Keratinocyte (primary cell): ENCODE results near the gene NGEF. TPM values are rescaled to one million over a fixed set of nuclear protein-coding genes. Genes with fewer than 3 reads are reported as not detected.

Source experiments
- DNase-seq: peaks from one replicate; pipeline ENCODE4 v3.0.0-alpha.2; 2011; ENCODE audit warnings: low read depth, missing footprints, low spot score
- FAIRE-seq: peaks from 2 replicates; lab custom pipeline; 2011; peaks lifted over from hg19 to GRCh38; lab: Jason Lieb, UNC
- H2AFZ ChIP-seq: 2 replicates; pipeline ENCODE4 v1.6.0; 2012; ENCODE audit warnings: low read length, control low read depth, inconsistent platforms; ENCODE audit not compliant: control insufficient read depth
- H3K27ac ChIP-seq: 2 replicates; pipeline ENCODE4 v1.5.1; 2011; ENCODE audit warnings: low read length; ENCODE audit not compliant: control insufficient read depth, insufficient read depth
- H3K27me3 ChIP-seq: 3 replicates; pipeline ENCODE4 v1.6.0; 2011; ENCODE audit warnings: low read length; ENCODE audit not compliant: control insufficient read depth, insufficient read depth; ENCODE audit errors: extremely low read depth
- H3K36me3 ChIP-seq, 2 experiments: 2 replicates in 1 of 2; 3 replicates in 1 of 2; pipeline ENCODE4 v1.5.1; 2011; ENCODE audit warnings: low read length in 2 of 2, mild to moderate bottlenecking in 1 of 2; ENCODE audit not compliant: control insufficient read depth in 2 of 2, insufficient read depth in 2 of 2; ENCODE audit errors: extremely low read depth in 1 of 2
- H3K4me1 ChIP-seq: 3 replicates; pipeline ENCODE4 v1.5.1; 2011; ENCODE audit warnings: low read length; ENCODE audit not compliant: control insufficient read depth, insufficient read depth; ENCODE audit errors: extremely low read depth
- H3K4me2 ChIP-seq: 3 replicates; pipeline ENCODE4 v1.6.0; 2011; ENCODE audit warnings: low read depth, low read length; ENCODE audit not compliant: control insufficient read depth, insufficient read depth; ENCODE audit errors: extremely low read depth
- H3K4me3 ChIP-seq, 3 experiments: fragments of 200-600 bp in 1 of 3; sonication (generic) in 1 of 3; 2 replicates in 2 of 3; 3 replicates in 1 of 3; pipeline ENCODE4 v1.5.1; 2011 to 2016; ENCODE audit warnings: low read length in 3 of 3, mild to moderate bottlenecking in 3 of 3, control low read depth in 2 of 3, inconsistent platforms in 1 of 3, low read depth in 1 of 3, mixed read lengths in 1 of 3, mixed run types in 1 of 3, moderate library complexity in 1 of 3; ENCODE audit not compliant: control insufficient read depth in 2 of 3, insufficient read depth in 2 of 3; ENCODE audit errors: extremely low read depth in 1 of 3
- H3K79me2 ChIP-seq: 2 replicates; pipeline ENCODE4 v1.6.0; 2012; ENCODE audit warnings: low read length; ENCODE audit not compliant: control insufficient read depth, insufficient read depth
- H3K9ac ChIP-seq: 3 replicates; pipeline ENCODE4 v1.6.0; 2011; ENCODE audit warnings: low read length; ENCODE audit not compliant: control insufficient read depth, insufficient read depth; ENCODE audit errors: extremely low read depth
- H3K9me1 ChIP-seq: 3 replicates; pipeline ENCODE4 v1.6.0; 2011; ENCODE audit warnings: low read length; ENCODE audit not compliant: control insufficient read depth, insufficient read depth; ENCODE audit errors: extremely low read depth
- H3K9me3 ChIP-seq: 2 replicates; pipeline ENCODE4 v1.5.1; 2012; ENCODE audit warnings: low read depth, low read length; ENCODE audit not compliant: control insufficient read depth
- H4K20me1 ChIP-seq: 3 replicates; pipeline ENCODE4 v1.6.0; 2011; ENCODE audit warnings: low read length; ENCODE audit not compliant: control insufficient read depth, insufficient read depth; ENCODE audit errors: extremely low read depth
- EZH2 ChIP-seq: IDR thresholded peaks from one replicate; pipeline ENCODE4 v1.6.1; 2012; ENCODE audit warnings: inconsistent platforms, mild to moderate bottlenecking, low read length, moderate library complexity
- dilution Hi-C: fragments of 300-500 bp; cut with MboI; formaldehyde crosslinking; loops from one replicate; pipeline ENCODE4 v1.7.0; 2020; ENCODE audit warnings: low sequenced_read_pairs; ENCODE audit not compliant: extremely low pct_ligation_motif_present
- polyA plus RNA-seq, 5 experiments: library from polyadenylated mRNA; depleted of rRNA in 3 of 5; stranded (reverse) in 3 of 5; stranded (forward) in 1 of 5; unstranded in 1 of 5; fragments of >200 nt; gene quantifications; 1 replicate in 1 of 5; 2 replicates in 3 of 5; 3 replicates in 1 of 5; pipeline versions ENCODE4 v1.2.1 to v1.2.3, GENCODE V29; 2011 to 2012; ENCODE audit warnings: missing spikeins in 2 of 5, low read depth in 1 of 5, low replicate concordance in 1 of 5
- TF ChIP-seq, protein P1 (sequence below), 3 experiments: IDR thresholded peaks in 1 of 3; conservative IDR thresholded peaks in 1 of 3; optimal IDR thresholded peaks in 1 of 3; 2 replicates in 2 of 3; 3 replicates in 1 of 3; pipeline versions ENCODE3 to v1.5.1; 2011; ENCODE audit warnings: low read length in 3 of 3, mild to moderate bottlenecking in 3 of 3, moderate library complexity in 2 of 3, control low read depth in 1 of 3, inconsistent platforms in 1 of 3; ENCODE audit not compliant: insufficient read depth in 2 of 3; ENCODE audit errors: extremely low read depth in 1 of 3

NGEF gene
- polyA plus RNA-seq, 1 donor (not counting 4 experiments of a cell fraction or from before 2014, with no cell fraction given) = 0.17 TPM

DNA sequence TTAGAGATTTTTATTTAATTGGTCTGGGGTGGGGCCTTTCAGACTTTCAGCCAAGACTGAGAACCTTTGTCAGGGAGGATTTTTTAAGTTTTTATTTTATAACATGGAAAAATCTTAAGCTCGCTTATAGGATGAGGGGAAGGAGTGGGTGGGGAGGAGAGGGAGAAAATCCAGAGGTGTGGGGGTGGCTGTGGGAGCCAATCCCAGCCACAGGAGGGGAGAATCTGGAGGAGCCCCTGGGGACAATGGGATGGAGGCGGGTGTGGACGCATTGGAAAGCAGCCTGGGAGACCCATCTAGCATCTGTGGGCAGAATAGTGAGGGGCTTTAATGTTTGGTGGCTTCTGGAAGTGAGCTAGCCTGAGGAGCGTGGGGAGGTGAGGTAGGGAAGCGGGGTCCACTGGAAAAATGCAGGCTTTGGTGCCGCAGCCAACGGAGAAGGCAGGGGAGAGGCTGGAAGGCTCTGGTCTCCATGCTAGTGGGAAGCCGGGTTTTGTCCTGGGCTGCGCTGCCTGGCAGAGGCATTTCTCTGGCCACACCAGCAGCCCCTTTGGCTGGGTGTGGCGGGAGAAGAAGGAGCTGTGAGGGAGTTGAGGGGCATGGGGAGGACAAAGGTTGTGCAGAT lies 35.6 kb upstream of the NGEF start:
- no peak overlapping the region for H3K4me3 ChIP-seq
- FAIRE-seq = no peak
- dilution Hi-C loops = no loop called here
- H3K27me3 ChIP-seq = peaks cover 3% of the 10 kb centered on the region
- no peak overlapping the region for H3K27ac ChIP-seq
- no peaks in the 10 kb centered on the region for H4K20me1 ChIP-seq
- H3K4me2 ChIP-seq = no peak overlapping the region
- TF ChIP-seq EZH2 = no peak
- TF ChIP-seq, protein P1, sequence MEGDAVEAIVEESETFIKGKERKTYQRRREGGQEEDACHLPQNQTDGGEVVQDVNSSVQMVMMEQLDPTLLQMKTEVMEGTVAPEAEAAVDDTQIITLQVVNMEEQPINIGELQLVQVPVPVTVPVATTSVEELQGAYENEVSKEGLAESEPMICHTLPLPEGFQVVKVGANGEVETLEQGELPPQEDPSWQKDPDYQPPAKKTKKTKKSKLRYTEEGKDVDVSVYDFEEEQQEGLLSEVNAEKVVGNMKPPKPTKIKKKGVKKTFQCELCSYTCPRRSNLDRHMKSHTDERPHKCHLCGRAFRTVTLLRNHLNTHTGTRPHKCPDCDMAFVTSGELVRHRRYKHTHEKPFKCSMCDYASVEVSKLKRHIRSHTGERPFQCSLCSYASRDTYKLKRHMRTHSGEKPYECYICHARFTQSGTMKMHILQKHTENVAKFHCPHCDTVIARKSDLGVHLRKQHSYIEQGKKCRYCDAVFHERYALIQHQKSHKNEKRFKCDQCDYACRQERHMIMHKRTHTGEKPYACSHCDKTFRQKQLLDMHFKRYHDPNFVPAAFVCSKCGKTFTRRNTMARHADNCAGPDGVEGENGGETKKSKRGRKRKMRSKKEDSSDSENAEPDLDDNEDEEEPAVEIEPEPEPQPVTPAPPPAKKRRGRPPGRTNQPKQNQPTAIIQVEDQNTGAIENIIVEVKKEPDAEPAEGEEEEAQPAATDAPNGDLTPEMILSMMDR (optimal IDR thresholded peaks at IDR 0.05 in 1 of 3, IDR thresholded peaks at IDR 0.05 in 1 of 3, conservative IDR thresholded peaks at IDR 0.05 in 1 of 3; ENCODE audit: extremely low read depth in 1 of 3, insufficient read depth in 2 of 3, low read length in 3 of 3) = no peak
- no peak overlapping the region for H2AFZ ChIP-seq
- no peaks in the 10 kb centered on the region for H3K9me3 ChIP-seq
- DNase-seq = no peak
- no peaks in the 10 kb centered on the region for H3K9me1 ChIP-seq
- H3K4me1 ChIP-seq = peaks cover 21% of the 10 kb centered on the region
- H3K36me3 ChIP-seq = no peaks in the 10 kb centered on the region
- no peak overlapping the region for H3K9ac ChIP-seq
- H3K79me2 ChIP-seq = no peaks in the 10 kb centered on the region

GRCh38 chr2:233047667-233048066 lies 34.6 kb upstream of the NGEF start:
- FAIRE-seq = peak; percentile 34

More at GRCh38 chr2:233047667-233048066, 34.6 kb upstream of the NGEF start:
- Histone ChIP-seq H3K27ac (no peak overlapping the region), H3K4me2 (no peak overlapping the region), H3K9me3 (no peaks in the 10 kb centered on the region), H3K9ac (no peak overlapping the region), H3K27me3 (peaks cover 10% of the 10 kb centered on the region), H3K79me2 (no peaks in the 10 kb centered on the region), H3K36me3 (no peaks in the 10 kb centered on the region), H2AFZ (no peak overlapping the region), H3K4me1 (peaks cover 21% of the 10 kb centered on the region), H3K9me1 (no peaks in the 10 kb centered on the region), H3K4me3 (no peak overlapping the region), H4K20me1 (no peaks in the 10 kb centered on the region)
- DNase-seq = no peak
- TF ChIP-seq, protein P1 (optimal IDR thresholded peaks at IDR 0.05 in 1 of 3, IDR thresholded peaks at IDR 0.05 in 1 of 3, conservative IDR thresholded peaks at IDR 0.05 in 1 of 3; ENCODE audit: extremely low read depth in 1 of 3, insufficient read depth in 2 of 3, low read length in 3 of 3) = no peak
- no peak for TF ChIP-seq EZH2
- dilution Hi-C loops = no loop called here
